Kidney (tissue), 14 donors: ENCODE measurements around the gene CPEB3. TPM values are rescaled to one million over a fixed set of nuclear protein-coding genes. Genes with fewer than 3 reads are reported as not detected.

Experiments used
- DNase-seq, 5 donors: peaks; one replicate each; pipeline ENCODE4 v3.0.0-alpha.2; 2013 to 2020
- FAIRE-seq: peaks from 2 replicates; lab custom pipeline; 2012; peaks lifted over from hg19 to GRCh38; lab: Jason Lieb, UNC
- H3K27ac ChIP-seq, 2 donors: one replicate each; pipeline ENCODE4 v1.7.0; 2013; ENCODE audit warnings: low read depth in 2 of 2, low read length in 2 of 2, inconsistent platforms in 1 of 2
- H3K27me3 ChIP-seq: one replicate; pipeline ENCODE4 v1.7.1; 2013; ENCODE audit warnings: low read length, inconsistent platforms; ENCODE audit not compliant: control insufficient read depth, insufficient read depth
- H3K36me3 ChIP-seq, 3 donors: one replicate each; pipeline versions ENCODE4 v1.7.0 to v1.7.1; 2013; ENCODE audit warnings: low read length in 3 of 3, control low read depth in 1 of 3, inconsistent platforms in 1 of 3; ENCODE audit not compliant: insufficient read depth in 3 of 3, control insufficient read depth in 2 of 3
- H3K4me1 ChIP-seq, 3 donors: one replicate each; pipeline versions ENCODE4 v1.7.0 to v1.7.1; 2013; ENCODE audit warnings: low read length in 3 of 3, inconsistent platforms in 1 of 3, low read depth in 1 of 3; ENCODE audit not compliant: control insufficient read depth in 2 of 3, insufficient read depth in 2 of 3
- H3K4me3 ChIP-seq, 3 donors: one replicate each; pipeline versions ENCODE4 v1.7.0 to v1.8.1; 2013; ENCODE audit warnings: low read length in 3 of 3, control low read depth in 1 of 3, inconsistent platforms in 1 of 3
- H3K9ac ChIP-seq, 3 donors: one replicate each; pipeline versions ENCODE4 v1.7.0 to v1.7.1; 2013; ENCODE audit warnings: low read length in 3 of 3, control low read depth in 1 of 3, inconsistent platforms in 1 of 3
- H3K9me3 ChIP-seq, 3 donors: one replicate each; pipeline versions ENCODE4 v1.7.0 to v1.7.1; 2013; ENCODE audit warnings: low read length in 3 of 3, control low read depth in 1 of 3, inconsistent platforms in 1 of 3; ENCODE audit not compliant: control insufficient read depth in 2 of 3, insufficient read depth in 1 of 3
- CTCF ChIP-seq: IDR thresholded peaks from 3 replicates; pipeline ENCODE4 v1.5.1; 2012; ENCODE audit warnings: mild to moderate bottlenecking, moderate library complexity, borderline replicate concordance; ENCODE audit not compliant: insufficient read depth; ENCODE audit errors: extremely low read depth
- intact Hi-C: fragments of 100-400 bp; cut with DNase I; formaldehyde crosslinking; loops from one replicate; pipeline ENCODE4 v1.11.1; 2022
- polyA plus RNA-seq: library from polyadenylated mRNA; stranded (reverse); fragments of 350-450 nt; fragmentation: Illumina TruSeq; extraction: RNeasy Lipid Tissue Mini Kit (QIAGEN cat#74804); gene quantifications from one replicate; pipeline ENCODE4 v1.2.3, GENCODE V29; 2014; ENCODE audit warnings: low read depth, low replicate concordance; ENCODE audit not compliant: insufficient read depth
- total RNA-seq: library from RNA; stranded (reverse); fragmentation: NEBNext Ultra II Directional; extraction: Animal tissue kit (Norgen Biotek cat#: 25700); gene quantifications from one replicate; pipeline ENCODE4 v1.2.1, GENCODE V29; 2021
- donor health status: control.
- donor health status: control.
- donor health status: control.
- donor health status: control.
- donor health status: control.
- donor health status: DM: yes; HTN: yes; CAD: no.
- donor health status: Normal renal cell carcinoma (clear cell type).

The CPEB3 gene
- total and polyA plus RNA-seq, 2 donors from 2014 or later = 2.3 to 7.4 TPM

GRCh38 chr10:92164036-92164696 is 126.7 kb downstream of the CPEB3 start:
- DNase-seq = no peak
- H3K9ac ChIP-seq = no peak overlapping the region
- no peak overlapping the region for H3K27ac ChIP-seq
- H3K36me3 ChIP-seq = peaks cover 0 to 8% (median 2%) of the 10 kb centered on the region in 3 donors
- H3K9me3 ChIP-seq = peaks cover 0 to 11% (median 4%) of the 10 kb centered on the region in 3 donors
- H3K27me3 ChIP-seq = no peaks in the 10 kb centered on the region
- intact Hi-C loops = no loop called here
- no peaks in the 10 kb centered on the region for H3K4me1 ChIP-seq
- no peak for FAIRE-seq
- H3K4me3 ChIP-seq = no peak overlapping the region
- TF ChIP-seq CTCF = no peak

- Histone ChIP-seq H3K27ac (no peak overlapping the region), H3K4me1 (no peaks in the 10 kb centered on the region), H3K9ac (no peak overlapping the region), H3K4me3 (no peak overlapping the region), H3K9me3 (peaks cover 0 to 11% (median 4%) of the 10 kb centered on the region in 3 donors), H3K36me3 (peaks cover 0 to 8% (median 2%) of the 10 kb centered on the region in 3 donors), H3K27me3 (no peaks in the 10 kb centered on the region)
- intact Hi-C loops = no loop called here
- DNase-seq = no peak
- TF ChIP-seq CTCF = no peak
- no peak for FAIRE-seq
Observed at GRCh38 chr10:92162541-92162940, 128.3 kb downstream of the CPEB3 start.

- Histone ChIP-seq H3K36me3 (no peaks in the 10 kb centered on the region), H3K4me1 (no peaks in the 10 kb centered on the region), H3K27me3 (no peaks in the 10 kb centered on the region), H3K9me3 (no peaks in the 10 kb centered on the region), H3K9ac (no peak overlapping the region), H3K4me3 (no peak overlapping the region), H3K27ac (no peak overlapping the region)
- DNase-seq = peak in 1 of 5 donors; percentile 35
- intact Hi-C loops = no loop called here
- TF ChIP-seq CTCF = no peak
- no peak for FAIRE-seq
Observed at GRCh38 chr10:92156874-92157773, 133.8 kb downstream of the CPEB3 start.
